HG02852 (cell line): ENCODE data around the gene GPT2.
"Not testable (repeated sequence)": the region's sequence is repeated elsewhere in the genome, so short reads cannot be mapped to it uniquely, and the experiment has no call there.

Experiments
- ATAC-seq: cut with Tn5 transposase; IDR thresholded peaks from one replicate; pipeline ENCODE4 v1.9.1; 2021; ENCODE audit warnings: mild to moderate bottlenecking, moderate library complexity; ENCODE audit not compliant: unreplicated experiment

Gene GPT2

DNA sequence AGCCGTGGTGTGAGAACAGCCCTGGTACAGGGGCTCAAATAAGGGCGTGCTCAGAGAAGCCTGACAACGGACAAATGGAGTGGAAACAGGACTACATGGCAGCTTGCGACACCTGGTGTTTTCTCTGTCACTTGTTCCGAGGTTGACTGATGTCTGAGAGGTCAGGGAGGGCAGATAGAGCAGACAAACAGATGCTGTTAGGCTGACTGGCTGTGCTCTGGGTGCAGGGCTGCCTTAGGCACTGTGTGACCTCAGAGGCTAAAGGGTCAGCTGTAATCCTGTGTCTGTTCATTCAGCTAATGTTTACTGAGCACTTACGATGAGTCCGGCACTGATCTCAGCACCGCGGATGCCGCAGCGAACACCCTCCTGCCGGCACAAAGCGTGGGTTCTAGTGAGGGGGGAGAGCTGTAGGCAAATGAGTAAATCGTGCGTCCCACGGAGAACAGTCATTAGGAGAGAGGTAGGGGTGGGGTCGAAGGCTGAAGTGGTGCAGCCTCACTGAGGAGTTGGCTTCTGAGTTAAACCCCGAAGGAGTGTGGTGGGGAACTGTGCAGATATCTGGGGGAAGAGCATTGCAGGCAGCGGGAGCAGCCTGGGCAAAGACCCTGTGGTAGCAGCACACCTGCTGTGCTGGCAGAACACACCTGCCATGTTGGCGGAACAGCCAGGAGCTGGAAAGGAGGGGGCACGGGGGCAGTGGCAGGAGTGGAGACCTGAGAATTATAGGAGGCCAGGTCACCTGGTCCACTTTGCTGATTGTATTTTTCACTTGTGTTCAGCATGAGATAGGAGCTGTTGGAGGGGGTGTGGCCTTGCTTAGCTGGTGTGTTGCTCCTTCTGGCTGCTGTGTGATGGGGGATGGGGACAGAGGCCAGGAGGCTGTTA, 35.0 kb downstream of the GPT2 start:
- ATAC-seq, result peak; percentile 88

- ATAC-seq, result no peak
These were observed 36.4 kb downstream of the GPT2 start for GRCh38 chr16:46920402-46921068.

DNA sequence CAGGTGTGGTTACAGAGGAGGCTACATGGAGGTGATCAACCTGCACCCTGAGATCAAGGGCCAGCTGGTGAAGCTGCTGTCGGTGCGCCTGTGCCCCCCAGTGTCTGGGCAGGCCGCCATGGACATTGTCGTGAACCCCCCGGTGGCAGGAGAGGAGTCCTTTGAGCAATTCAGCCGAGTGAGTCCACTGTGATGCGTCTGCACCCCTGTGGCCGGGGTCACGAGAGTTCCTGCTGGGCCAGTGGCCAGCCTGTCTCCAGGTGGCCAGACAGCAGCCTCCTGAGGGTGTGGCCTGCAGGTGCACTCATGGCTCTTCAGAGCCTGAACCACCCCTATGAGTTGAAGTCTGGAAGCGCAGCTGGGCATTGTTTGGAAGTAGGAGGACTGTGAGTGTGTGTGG, 38.1 kb downstream of the GPT2 start:
- ATAC-seq, result no peak

DNA sequence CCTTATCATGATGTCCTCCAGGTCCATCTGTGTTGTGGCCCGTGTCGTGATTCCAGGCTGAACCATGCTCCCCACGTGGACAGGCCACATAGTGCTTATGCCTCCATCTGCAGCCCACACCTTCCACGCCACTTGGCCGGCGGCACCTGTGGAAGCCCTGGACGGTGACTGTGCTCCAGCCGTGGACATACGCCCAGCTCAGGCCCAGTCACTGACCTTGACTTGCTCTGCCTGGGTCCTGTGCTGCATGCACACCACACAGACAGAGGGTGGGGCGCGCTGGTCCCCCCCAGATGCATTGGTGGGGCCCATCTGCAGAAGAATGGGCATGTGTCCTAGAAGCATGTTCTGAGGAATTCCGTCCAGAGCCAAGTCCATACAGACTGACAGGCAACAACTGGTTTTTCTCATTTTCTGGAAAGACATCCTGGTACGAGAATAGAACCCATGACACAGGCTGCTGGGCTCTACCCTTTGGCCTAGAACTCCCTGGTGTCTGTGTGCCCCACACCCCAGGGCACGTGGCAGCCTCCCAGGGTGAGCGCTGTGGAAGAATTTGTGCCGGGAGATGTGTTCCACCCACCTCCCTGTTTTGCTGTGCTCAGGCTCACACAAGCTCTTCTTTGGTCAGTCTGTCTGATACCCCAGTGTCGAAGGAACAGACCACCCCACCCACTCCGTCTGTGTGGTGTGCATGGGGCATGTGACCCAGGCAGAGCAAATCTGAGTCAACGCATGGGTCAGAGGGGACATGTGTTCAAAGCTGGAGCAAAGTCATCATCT, 39.5 kb downstream of the GPT2 start:
- no peak for ATAC-seq

- no peak for ATAC-seq
These were observed 40.2 kb downstream of the GPT2 start for GRCh38 chr16:46924402-46924801.

GRCh38 chr16:46926470-46927225, 42.5 kb downstream of the GPT2 start:
- ATAC-seq, result no peak

GRCh38 chr16:46927273-46927672, 43.1 kb downstream of the GPT2 start:
- no peak for ATAC-seq

DNA sequence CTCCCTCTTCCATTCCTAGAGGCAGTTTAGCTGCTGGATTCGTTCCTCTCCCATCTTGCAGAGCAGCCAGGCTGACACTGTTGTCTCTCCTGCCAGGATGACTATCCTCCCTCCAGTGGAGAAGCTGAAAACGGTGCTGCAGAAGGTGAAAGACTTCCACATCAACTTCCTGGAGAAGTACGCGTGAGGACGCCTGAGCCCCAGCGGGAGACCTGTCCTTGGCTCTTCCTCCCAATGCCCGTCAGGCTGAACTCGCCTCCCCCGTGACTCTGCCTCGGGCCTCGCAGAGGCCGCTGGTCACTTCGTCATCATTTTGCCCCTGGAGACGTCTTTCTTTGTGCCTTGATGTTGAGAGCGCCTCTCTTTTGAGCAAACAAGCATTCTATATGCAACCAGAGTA, 44.6 kb downstream of the GPT2 start:
- no peak for ATAC-seq

DNA sequence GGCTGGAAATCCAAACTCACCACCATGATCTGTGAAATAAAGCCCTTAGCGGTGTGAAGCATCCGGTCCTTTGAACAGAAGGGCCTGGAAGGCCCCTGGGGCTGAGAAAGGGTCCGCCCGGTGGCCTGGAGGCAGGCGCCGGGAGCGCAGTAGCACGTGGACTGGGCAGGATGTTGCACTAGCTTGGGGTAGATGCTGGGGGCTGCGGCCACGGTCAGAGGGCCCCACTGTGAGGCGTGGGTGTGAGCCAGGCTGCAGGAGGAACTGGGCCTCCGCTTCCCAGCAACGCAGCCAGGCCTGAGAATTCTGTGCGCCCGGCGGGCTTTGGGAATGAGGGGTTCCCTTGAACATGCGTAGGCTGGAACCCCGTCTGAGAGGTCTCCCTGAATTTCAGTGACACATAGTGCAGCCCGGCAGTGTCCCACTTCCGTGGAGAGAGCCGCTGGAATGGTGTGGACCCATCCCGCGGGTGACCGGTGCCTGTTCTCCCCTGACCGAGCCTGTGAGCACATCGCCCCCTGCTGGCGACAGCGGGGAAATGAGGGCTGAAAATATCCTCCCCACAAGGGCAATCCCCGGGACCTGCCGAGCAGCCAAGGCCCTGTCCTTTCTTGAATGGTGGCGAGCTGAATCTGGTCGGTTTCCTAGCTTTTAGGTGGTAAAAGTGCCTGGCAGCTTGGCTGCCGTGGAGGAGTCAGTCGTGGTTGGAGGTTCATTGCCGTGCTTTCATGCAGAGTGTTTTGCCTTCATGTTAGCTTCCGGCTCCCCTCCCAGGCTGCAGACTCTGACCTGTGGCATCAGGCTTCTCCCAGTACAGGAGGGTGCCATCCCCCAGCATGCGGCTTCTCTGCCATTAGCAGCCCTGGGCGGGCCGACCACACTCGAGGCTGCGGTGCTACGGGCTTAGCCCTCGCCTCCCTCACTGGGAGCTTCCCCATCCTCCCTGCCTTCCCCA, 45.5 kb downstream of the GPT2 start:
- peak; percentile 65 for ATAC-seq

DNA sequence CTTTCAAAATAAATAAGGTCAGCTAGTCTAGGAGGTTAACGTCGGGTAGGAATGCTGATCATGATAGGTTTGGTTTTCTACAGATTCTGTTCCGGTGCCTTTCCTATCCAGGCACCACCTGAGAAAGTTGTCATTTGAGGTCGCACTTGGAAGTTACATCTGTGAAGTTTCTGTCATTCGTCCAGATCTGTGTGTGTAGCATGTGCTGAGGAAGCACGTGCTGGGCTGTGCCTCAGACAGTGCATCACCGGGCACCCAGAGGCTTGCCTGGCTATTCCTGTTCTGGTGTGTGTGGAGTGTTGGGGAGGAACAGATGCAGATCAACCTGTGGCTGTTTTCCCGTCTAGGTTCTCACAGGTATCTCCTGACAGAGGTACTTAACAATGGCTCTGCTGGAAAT, 46.7 kb downstream of the GPT2 start:
- ATAC-seq, result no peak

DNA sequence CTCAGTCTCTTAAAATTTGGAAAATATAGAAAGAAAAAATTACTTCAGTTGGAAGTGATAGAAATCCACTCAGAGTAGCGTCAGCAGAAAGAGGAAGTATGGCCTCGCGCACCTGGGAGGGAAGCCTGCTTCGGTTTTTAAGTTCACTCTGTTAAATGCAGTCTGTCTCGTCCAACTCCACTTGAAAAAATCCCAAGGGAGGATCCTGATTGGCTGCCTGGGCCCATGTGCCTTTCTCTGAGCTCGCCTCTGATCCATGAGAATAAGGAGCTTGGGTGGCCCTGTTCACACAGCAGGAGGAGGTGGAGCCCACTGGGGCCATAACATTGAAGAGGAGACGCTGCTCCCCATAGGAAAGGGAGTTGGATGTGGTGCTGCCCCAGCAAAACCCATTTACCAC, 48.6 kb downstream of the GPT2 start:
- ATAC-seq, result peak; percentile 46

DNA sequence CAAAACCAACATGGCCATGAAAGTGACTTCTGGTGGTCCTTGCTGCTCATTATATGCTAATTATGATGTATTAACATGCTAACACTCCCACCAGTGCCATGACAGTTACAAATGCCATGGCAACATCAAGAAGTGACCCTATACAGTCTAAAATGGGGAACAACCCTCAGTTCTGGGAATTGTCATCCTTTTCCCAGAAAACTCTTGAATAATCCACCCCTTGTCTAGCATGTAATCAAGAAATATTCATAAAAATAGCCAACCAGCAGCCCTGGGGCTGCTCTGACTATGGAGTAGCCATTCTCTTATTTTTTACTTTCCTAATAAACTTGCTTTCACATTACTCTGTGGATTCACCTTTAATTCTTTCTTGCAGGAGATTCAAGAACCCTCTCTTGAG, 53.4 kb downstream of the GPT2 start:
- ATAC-seq, result no peak

GRCh38 chr16:46944713-46945112, 60.6 kb downstream of the GPT2 start:
- ATAC-seq, result not testable (repeated sequence)

DNA sequence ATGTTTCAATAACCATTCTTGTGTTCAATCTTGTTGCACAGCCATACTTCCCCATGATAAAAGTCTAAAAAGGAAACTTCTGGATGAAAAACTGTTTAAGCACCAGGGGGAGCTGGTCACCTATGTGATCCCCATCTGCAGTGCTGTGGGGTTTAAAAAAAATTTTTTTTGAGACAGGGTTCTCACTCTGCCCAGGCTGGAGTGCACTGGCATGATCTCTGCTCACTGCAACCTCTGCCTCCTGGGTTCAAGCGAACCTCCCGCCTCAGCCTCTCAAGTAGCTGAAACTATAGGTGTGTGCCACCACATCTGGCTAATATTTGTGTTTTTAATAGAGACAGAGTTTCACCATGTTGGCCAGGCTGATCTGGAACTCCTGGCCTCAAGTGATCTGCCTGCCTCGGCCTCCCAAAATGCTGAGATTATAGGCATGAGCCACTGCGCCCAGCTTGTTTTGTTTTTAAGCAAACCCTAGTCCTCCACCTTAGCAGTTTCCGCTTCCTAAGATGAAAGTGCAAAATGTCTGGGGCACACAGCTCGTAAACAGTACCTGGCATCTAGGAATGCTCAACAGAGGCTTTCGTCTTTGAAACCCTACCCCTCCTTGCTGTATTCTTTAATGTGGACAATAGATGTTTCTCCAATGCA, 63.9 kb downstream of the GPT2 start:
- ATAC-seq, result peak; percentile 61

DNA sequence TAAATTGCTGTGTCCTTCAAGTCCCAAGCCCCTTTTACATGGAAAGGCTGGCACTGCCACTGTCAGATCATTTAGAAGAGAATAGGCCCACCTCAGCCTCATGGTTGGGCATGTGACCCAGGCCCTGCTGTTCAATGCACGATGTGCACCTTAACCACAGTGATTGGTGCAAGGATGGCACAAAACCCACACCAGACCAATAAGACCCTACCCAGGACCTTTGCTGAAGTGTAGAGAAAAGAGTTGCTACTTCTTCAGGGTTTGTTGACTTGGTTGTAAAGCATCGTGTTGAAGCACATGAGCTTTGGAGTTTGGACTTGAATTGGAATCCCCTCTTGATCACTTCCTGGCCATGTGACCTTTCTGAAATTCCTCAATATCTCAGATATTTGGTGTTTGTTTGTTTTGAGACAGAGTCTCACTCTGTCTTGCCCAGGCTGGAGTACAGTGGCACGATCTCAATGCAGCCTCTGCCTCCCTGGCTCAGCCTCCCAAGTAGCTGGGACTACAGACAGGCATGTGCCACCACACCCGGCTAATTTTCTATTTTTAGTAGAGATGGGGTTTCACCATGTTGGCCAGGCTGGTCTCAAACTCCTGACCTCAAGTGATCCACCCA, 64.5 kb downstream of the GPT2 start:
- ATAC-seq, result no peak

GRCh38 chr16:46949241-46949892, 65.2 kb downstream of the GPT2 start:
- no peak for ATAC-seq

DNA sequence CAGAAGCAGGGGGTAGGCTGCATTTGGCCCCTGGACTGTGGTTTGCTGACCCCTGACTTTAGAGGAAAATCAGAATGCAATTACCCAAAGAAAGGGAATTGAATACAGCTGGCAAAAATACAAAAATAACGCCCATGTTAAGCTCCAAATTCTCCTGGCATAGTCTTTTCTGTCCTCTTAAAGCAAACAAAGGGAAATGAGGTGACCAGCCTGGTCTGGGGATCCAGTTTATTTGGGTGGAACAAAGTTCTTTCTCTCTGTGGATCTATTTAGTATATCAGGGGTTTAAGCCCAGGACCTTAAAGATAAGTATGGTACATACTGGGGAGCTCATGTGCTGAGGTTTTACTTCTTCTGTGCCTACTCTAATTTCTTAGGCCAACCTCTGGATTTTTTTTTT, 65.8 kb downstream of the GPT2 start:
- no peak for ATAC-seq

DNA sequence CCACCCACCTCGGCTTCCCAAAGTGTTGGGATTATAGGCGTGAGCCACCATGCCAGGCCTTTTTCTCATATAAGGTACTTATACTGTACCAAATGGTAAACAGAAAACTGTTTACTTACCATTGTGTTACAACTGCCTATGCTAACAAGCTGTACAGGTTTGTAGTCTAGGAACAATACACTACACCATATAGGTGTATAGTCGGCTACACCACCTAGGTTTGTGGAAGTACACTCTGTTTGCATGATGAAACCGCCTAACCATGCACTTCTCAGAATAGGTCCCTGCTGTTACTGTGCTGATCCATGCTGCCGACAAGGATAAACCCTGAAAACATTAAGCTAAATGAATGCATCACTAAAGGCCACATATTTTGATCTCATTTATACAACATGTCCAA, 70.4 kb downstream of the GPT2 start:
- no peak for ATAC-seq
